GM21576 (cell line): Measurements from ENCODE around the gene KCNJ14.
"Not testable (repeated sequence)": the region's sequence is repeated elsewhere in the genome, so short reads cannot be mapped to it uniquely, and the experiment has no call there.

Experiments used
- ATAC-seq: cut with Tn5 transposase; IDR thresholded peaks from one replicate; pipeline ENCODE4 v1.9.1; 2021; ENCODE audit warnings: mild to moderate bottlenecking, moderate library complexity; ENCODE audit not compliant: unreplicated experiment

The KCNJ14 gene

GRCh38 chr19:48486706-48487105, 31.3 kb downstream of the KCNJ14 start:
- ATAC-seq, result not testable (repeated sequence)

- no peak for ATAC-seq
Observed at GRCh38 chr19:48487544-48487943, 32.2 kb downstream of the KCNJ14 start.

GRCh38 chr19:48487948-48488347, 32.6 kb downstream of the KCNJ14 start:
- ATAC-seq, result no peak

GRCh38 chr19:48488478-48488877, 33.1 kb downstream of the KCNJ14 start:
- not testable (repeated sequence) for ATAC-seq

- ATAC-seq, result peak; percentile 25
Observed at GRCh38 chr19:48489608-48490216, 34.3 kb downstream of the KCNJ14 start.

GRCh38 chr19:48490981-48491792, 35.8 kb downstream of the KCNJ14 start:
- ATAC-seq, result no peak

GRCh38 chr19:48491793-48492123, 36.4 kb downstream of the KCNJ14 start:
- ATAC-seq, result no peak

GRCh38 chr19:48492925-48493717, 37.7 kb downstream of the KCNJ14 start:
- peak; percentile 64 for ATAC-seq

GRCh38 chr19:48493718-48494401, 38.5 kb downstream of the KCNJ14 start:
- ATAC-seq, result peak; percentile 4

- ATAC-seq, result no peak
Observed at GRCh38 chr19:48495396-48495795, 40.0 kb downstream of the KCNJ14 start.

- no peak for ATAC-seq
Observed at GRCh38 chr19:48496959-48497727, 41.8 kb downstream of the KCNJ14 start.

GRCh38 chr19:48497728-48498594, 42.6 kb downstream of the KCNJ14 start:
- no peak for ATAC-seq

- no peak for ATAC-seq
Observed at GRCh38 chr19:48498595-48499311, 43.4 kb downstream of the KCNJ14 start.

GRCh38 chr19:48499316-48500090, 44.1 kb downstream of the KCNJ14 start:
- ATAC-seq, result no peak

- ATAC-seq, result no peak
Observed at GRCh38 chr19:48500830-48501493, 45.6 kb downstream of the KCNJ14 start.

- ATAC-seq, result no peak
Observed at GRCh38 chr19:48501494-48502349, 46.3 kb downstream of the KCNJ14 start.
